M059J (cell line): ENCODE measurements around the gene RNF25. TPM values are rescaled to one million over a fixed set of nuclear protein-coding genes. Genes with fewer than 3 reads are reported as not detected.
A peak's percentile ranks its signal among the peaks of the same experiment; 100 is the strongest.

ENCODE experiments used
- DNase-seq: peaks from one replicate; pipeline ENCODE4 v3.0.0-alpha.2; 2012; ENCODE audit warnings: low read depth
- total RNA-seq: library from RNA; depleted of rRNA; stranded (reverse); fragments of >200 nt; shearing (Covaris generic); gene quantifications from 2 replicates; pipeline ENCODE4 v1.2.3, GENCODE V29; 2014; rRNA removed

Gene RNF25
- total RNA-seq, 1 experiment from 2014 or later: 36.1 TPM

GRCh38 chr2:218626369-218626768, 45.4 kb downstream of the RNF25 start:
- DNase-seq: no peak

GRCh38 chr2:218623366-218623705, 48.5 kb downstream of the RNF25 start:
- no peak for DNase-seq

DNA sequence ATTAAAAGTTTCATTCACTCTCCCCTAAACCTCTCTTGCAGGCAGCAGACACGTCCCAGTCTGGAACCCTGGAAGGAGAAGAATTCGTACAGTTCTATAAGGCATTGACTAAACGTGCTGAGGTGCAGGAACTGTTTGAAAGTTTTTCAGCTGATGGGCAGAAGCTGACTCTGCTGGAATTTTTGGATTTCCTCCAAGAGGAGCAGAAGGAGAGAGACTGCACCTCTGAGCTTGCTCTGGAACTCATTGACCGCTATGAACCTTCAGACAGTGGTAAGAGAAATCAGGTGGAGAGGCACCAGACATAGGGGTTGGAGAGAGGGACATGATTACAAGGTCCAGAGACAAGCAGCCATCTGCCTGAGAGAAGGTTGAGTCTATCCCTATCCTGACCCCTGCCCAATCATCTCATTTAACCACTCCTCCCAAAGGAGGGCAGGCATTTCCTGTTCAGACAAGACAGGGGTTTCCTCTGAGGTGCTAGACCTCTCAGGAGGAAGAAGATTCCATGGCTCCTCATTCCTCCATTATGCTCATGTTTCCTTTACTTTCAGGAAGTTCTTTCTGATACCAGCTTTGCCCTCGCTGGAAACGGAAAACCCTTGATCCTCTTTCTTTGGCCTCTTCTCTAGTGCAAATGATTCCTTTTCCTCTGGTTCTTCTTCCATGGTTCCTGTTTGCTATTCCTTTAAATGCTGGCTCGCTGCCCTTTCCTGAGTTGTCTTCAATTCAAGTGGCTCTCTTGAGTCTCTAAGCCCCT, 49.0 kb downstream of the RNF25 start:
- no peak for DNase-seq

DNA sequence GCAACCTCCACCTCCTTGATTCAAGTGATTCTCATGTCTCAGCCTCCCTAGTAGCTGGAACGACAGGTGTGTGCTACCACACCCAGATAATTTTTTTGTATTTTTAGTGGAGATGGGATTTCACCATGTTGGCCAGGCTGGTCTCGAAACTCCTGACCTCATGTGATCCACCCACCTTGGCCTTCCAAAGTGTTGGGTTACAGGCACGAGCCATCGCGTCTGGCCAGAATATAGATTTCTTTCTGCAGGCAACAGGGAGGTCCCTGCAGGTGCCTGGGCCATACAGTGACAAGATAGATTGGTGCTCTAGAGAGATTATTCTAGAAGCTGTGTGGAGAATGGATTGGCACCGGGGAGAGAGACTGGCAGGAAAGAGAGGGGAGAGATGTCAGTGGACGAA, 50.8 kb downstream of the RNF25 start:
- no peak for DNase-seq

DNA sequence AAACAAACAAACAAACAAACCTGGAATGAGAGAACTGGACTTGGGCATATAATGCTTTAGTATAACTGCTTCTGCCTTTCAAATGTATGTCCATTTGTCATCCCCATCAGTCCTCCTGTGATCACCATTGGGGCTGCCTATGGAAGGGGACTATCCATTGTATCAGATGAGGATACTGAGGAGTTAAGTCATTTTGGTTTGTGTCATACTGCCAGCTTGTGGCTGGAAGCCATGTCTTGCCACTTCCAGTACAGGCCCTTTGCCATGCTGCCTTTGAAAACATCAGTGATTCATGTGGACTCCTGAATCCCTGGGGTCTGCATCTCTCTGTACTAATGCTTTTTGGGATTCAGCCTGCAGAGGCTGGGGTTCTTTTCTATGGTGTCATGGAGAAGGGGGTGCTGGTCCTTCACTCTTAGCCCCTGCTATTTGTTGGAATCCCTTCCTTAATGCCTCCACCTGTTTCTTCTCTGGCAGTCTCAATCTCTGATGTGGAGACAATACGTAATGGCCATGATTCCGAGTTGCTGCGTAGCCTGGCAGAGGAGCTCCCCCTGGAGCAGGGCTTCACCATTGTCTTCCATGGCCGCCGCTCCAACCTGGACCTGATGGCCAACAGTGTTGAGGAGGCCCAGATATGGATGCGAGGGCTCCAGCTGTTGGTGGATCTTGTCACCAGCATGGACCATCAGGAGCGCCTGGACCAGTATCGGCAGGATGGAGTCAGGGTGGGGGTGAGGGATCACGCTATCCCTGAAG, 53.5 kb downstream of the RNF25 start:
- peak; percentile 41 for DNase-seq

DNA sequence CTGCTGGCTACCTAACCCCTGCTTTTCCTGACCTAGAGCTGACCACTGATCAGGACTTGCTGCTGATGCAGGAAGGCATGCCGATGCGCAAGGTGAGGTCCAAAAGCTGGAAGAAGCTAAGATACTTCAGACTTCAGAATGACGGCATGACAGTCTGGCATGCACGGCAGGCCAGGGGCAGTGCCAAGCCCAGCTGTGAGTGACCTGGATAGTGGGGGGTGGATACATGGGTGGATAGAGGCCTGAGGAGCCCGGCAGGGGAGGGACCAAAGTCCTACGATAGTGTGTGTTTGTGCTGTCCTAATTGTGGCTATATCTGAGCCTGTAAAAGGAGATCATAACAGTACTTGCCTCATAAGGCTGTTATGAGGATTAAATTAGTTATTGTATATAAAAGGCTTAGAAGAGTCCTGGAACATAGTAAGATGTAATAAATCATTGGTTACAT, 55.9 kb downstream of the RNF25 start:
- DNase-seq: no peak

Other genes starting within 250 kb of the RNF25 start
- gene USP37, start 103.7 kb downstream of the RNF25 start, total RNA-seq: 15.9 and 30.9 TPM in 2 replicates
- 131 and 138 TPM in 2 replicates for gene CNOT9, start 103.2 kb downstream of the RNF25 start, total RNA-seq
- 0.34 and 0.39 TPM in 2 replicates for gene PLCD4, start 64.1 kb downstream of the RNF25 start, total RNA-seq
- 7.4 and 14.8 TPM in 2 replicates for gene ZNF142, start 12.4 kb downstream of the RNF25 start, total RNA-seq
- gene BCS1L, start 12.3 kb downstream of the RNF25 start, total RNA-seq: 11.6 and 20.4 TPM in 2 replicates
- gene STK36, start 84 bp upstream of the RNF25 start, total RNA-seq: 8.2 and 11.9 TPM in 2 replicates
- gene TTLL4, start 38.8 kb upstream of the RNF25 start, total RNA-seq: 9.5 and 17.9 TPM in 2 replicates
- 2.7 and 5.2 TPM in 2 replicates for gene CYP27A1, start 110.1 kb upstream of the RNF25 start, total RNA-seq
- gene PRKAG3, start 159.8 kb upstream of the RNF25 start, total RNA-seq: not detected in 2 replicates
- 0.05 and 0.39 TPM in 2 replicates for gene WNT6, start 187.8 kb upstream of the RNF25 start, total RNA-seq
- gene WNT10A, start 208.8 kb upstream of the RNF25 start, total RNA-seq: 0.02 and 0.30 TPM in 2 replicates